ENCODE measurements around the gene SLC39A5. TPM values are rescaled to one million over a fixed set of nuclear protein-coding genes. Genes with fewer than 3 reads are reported as not detected.
A peak's percentile ranks its signal among the peaks of the same experiment; 100 is the strongest.

SLC39A5 gene
- total and polyA plus RNA-seq, 2 of the 13 experiments (the other 11 are each of a cell fraction or from before 2014, with no cell fraction given), result 59.7 to 101 TPM

DNA sequence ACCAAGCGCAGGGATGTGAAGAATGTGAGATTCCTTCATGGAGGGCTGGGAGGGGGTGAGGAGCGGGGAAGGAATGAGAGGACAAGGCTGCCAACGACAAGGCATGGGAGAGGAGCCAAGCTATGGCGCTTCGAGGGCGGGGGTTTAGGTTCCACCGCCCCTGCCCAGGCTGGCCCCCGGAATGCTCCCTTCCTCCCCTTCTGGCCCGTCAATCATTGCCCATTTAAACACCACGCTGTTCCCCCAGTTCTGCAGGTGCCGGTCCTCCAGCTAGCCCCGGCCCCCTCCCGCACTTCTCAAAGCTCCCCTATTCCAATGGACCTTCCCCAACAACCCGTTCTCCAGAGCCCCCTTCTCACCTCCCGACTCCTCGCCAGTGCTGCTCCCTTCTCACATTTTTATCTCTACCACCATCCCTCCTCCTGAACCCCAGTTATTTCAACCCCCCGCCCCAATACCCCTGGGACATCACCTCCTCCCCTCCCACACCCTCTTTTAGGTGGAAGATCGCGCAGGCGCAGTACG, 8.6 kb upstream of the SLC39A5 start (continued):
- TF ChIP-seq ZNF333 (CRISPR knock-in tag; IDR thresholded peaks at IDR 0.05; ENCODE audit: borderline replicate concordance), result peak; percentile 13; the same call in 1 of the 2 replicates

DNA sequence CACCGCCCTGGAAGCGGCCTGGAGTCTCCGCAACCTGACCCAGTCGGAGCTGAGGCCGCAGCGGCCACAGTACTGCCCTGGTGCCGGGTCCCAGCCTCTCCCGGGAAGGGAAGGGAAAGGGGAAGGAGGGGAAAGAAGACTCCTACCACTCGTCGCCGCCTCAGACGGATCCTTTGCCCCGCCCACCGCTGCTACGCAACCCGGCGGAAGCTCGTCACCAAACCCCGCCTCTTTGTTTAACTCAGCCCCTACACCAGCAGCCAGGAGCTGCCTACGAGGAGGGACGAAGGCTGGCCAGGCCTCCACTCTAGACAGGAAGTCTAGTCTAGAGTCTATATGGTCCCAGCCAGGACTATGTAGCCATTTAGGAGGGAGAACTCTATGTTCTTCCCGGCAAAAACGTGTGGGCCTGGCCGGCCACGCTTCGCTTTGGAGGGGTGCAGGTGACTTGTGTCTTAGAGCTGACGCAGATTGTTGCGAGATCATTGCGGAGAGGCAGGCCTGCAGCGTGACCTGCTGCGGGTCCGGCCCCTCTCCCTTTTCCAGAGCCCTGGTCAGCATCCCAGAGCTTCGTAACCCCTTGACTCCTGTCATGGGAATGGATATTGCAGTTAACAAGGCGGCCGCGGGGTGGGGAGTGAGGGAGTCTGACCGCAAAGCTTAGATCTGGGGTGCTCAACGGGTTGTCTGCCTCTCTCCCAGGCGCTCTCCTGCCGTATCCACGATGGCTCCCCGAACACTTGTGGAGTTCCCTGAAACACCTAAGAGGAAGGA, 7.9 kb upstream of the SLC39A5 start, which contains the start of gene RNF41:
Gene RNF41, minus strand, starts transcription at position 166 of the 774 bp plus-strand sequence. CDS start 7,875 bp downstream, outside the sequence.
- ChIA-PET POLR2A (interaction anchor here (0.5 to 3.8 kb wide), 43 partner anchors 10 to 1233 kb away, joined by 3 to 96 read pairs (median 5); partner anchors contain the start of genes ANKRD52, CNPY2, COQ10A and CS), CTCF (ENCODE audit: low intra/inter-chr PET ratio, low total read pairs) (interaction anchor here (0.7 to 1.1 kb wide), 3 partner anchors 10 to 95 kb away, joined by 3 read pairs; no protein-coding TSS in a partner anchor)
- intact Hi-C loops (cut with micrococcal nuclease; ENCODE audit: unreplicated experiment) (loop anchor here (2.0 to 5.0 kb wide), 3 partner anchors 15 to 103 kb away; partner anchors contain the start of genes ANKRD52 and ZC3H10), in situ Hi-C loops (cut with HindIII; ENCODE audit: extremely low pct_ligation_motif_present, low pct_unique_long_range_greater_than_20kb) (loop anchor here (5.0 kb wide), 1 partner anchor 35 kb away; the partner anchor contains the start of gene ANKRD52)
- Histone ChIP-seq H4K20me1 (ENCODE audit: insufficient read depth, low read length) (no peaks in the 10 kb centered on the region), H3K27ac (ENCODE audit: extremely low read length, insufficient read depth, low read length) (peak within 1 kb of the TSS; percentile 89), H3K27me3 (ENCODE audit: control insufficient read depth in 1 of 2, insufficient read depth in 2 of 2, low read length in 2 of 2) (no peaks in the 10 kb centered on the region; a peak in 1 of 5 replicates), H2AFZ (ENCODE audit: low read length) (no peak within 1 kb of the TSS), H3K4me1 (ENCODE audit: insufficient read depth, low read length) (peaks cover 37% of the 10 kb centered on the region), H3K9me3 (ENCODE audit: low read length) (no peaks in the 10 kb centered on the region), H3K9ac (ENCODE audit: insufficient read depth, low read depth, low read length) (peak within 1 kb of the TSS; percentile 90), H3K79me2 (ENCODE audit: insufficient read depth, low read length) (peaks cover 12% of the 10 kb centered on the region), H3K36me3 (replicated peaks in 1 of 2; ENCODE audit: control insufficient read depth in 1 of 2, insufficient read depth in 2 of 2, low read length in 2 of 2) (no peaks in the 10 kb centered on the region; a peak in 2 of 5 replicates), H3K4me2 (ENCODE audit: low read depth, low read length) (peak within 1 kb of the TSS; percentile 95), H3K4me3 (replicated peaks in 1 of 3; ENCODE audit: insufficient read depth in 1 of 3, low read depth in 2 of 3, low read length in 3 of 3) (peak within 1 kb of the TSS; percentile 91 to 94 (median 91))
- ATAC-seq, result peak; percentile 89
- TSS peak; percentile 86 for BruUV-seq (replicated peaks)
- FAIRE-seq, result peak; percentile 94
- WGBS (ENCODE audit: low lambda C conversion rate), result 1% methylated on average over 32 of the region's 42 CpGs
- peak; percentile 91 for DNase-seq (ENCODE audit: low spot score)
- no peak for TF ChIP-seq ZNF83 (CRISPR knock-in tag; IDR thresholded peaks at IDR 0.05; ENCODE audit: borderline replicate concordance)
- no peak for TF ChIP-seq ZNF703 (CRISPR knock-in tag; IDR thresholded peaks at IDR 0.05; ENCODE audit: borderline replicate concordance)
- no peak for TF ChIP-seq SIN3B (IDR thresholded peaks at IDR 0.05; ENCODE audit: low read length)
- TF ChIP-seq ZNF121 (CRISPR knock-in tag; IDR thresholded peaks at IDR 0.05), result peak; percentile 58; the same call in 1 of the 2 replicates
- no peak for TF ChIP-seq AKAP8 (CRISPR knock-in tag; IDR thresholded peaks at IDR 0.05)
- TF ChIP-seq KLF16 (CRISPR knock-in tag; IDR thresholded peaks at IDR 0.05), result peak in 1 of 2 experiments; percentile 80; a peak in 1 of 4 replicates
- no peak for TF ChIP-seq MZF1 (CRISPR knock-in tag; IDR thresholded peaks at IDR 0.05; ENCODE audit: borderline replicate concordance)
- no peak for TF ChIP-seq NFE2 (CRISPR knock-in tag; IDR thresholded peaks at IDR 0.05)
- TF ChIP-seq, protein P1, sequence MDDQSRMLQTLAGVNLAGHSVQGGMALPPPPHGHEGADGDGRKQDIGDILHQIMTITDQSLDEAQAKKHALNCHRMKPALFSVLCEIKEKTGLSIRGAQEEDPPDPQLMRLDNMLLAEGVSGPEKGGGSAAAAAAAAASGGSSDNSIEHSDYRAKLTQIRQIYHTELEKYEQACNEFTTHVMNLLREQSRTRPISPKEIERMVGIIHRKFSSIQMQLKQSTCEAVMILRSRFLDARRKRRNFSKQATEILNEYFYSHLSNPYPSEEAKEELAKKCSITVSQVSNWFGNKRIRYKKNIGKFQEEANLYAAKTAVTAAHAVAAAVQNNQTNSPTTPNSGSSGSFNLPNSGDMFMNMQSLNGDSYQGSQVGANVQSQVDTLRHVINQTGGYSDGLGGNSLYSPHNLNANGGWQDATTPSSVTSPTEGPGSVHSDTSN (CRISPR knock-in tag; IDR thresholded peaks at IDR 0.05; ENCODE audit: borderline replicate concordance), result no peak
- TF ChIP-seq SNAI1 (CRISPR knock-in tag; IDR thresholded peaks at IDR 0.05; ENCODE audit: borderline replicate concordance), result no peak
- peak; percentile 45; the same call in 1 of the 2 replicates for TF ChIP-seq SIN3A (IDR thresholded peaks at IDR 0.05; ENCODE audit: borderline replicate concordance, low read depth, low read length)
- TF ChIP-seq, protein P2, sequence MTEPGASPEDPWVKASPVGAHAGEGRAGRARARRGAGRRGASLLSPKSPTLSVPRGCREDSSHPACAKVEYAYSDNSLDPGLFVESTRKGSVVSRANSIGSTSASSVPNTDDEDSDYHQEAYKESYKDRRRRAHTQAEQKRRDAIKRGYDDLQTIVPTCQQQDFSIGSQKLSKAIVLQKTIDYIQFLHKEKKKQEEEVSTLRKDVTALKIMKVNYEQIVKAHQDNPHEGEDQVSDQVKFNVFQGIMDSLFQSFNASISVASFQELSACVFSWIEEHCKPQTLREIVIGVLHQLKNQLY (CRISPR knock-in tag; IDR thresholded peaks at IDR 0.05), result 0 out of 2 replicates have a peak, but pooled peaks have one; percentile 36
- TF ChIP-seq, protein P3, sequence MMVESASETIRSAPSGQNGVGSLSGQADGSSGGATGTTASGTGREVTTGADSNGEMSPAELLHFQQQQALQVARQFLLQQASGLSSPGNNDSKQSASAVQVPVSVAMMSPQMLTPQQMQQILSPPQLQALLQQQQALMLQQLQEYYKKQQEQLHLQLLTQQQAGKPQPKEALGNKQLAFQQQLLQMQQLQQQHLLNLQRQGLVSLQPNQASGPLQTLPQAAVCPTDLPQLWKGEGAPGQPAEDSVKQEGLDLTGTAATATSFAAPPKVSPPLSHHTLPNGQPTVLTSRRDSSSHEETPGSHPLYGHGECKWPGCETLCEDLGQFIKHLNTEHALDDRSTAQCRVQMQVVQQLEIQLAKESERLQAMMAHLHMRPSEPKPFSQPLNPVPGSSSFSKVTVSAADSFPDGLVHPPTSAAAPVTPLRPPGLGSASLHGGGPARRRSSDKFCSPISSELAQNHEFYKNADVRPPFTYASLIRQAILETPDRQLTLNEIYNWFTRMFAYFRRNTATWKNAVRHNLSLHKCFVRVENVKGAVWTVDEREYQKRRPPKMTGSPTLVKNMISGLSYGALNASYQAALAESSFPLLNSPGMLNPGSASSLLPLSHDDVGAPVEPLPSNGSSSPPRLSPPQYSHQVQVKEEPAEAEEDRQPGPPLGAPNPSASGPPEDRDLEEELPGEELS (CRISPR knock-in tag; IDR thresholded peaks at IDR 0.05), result 0 out of 2 replicates have a peak, but pooled peaks have one; percentile 13
- TF ChIP-seq CCDC6 (CRISPR knock-in tag; IDR thresholded peaks at IDR 0.05), result no peak; the same call in 1 of the 2 replicates
- TF ChIP-seq PTBP1 (IDR thresholded peaks at IDR 0.05; ENCODE audit: low read depth, low read length, poor library complexity, severe bottlenecking), result no peak
- TF ChIP-seq MLLT10 (CRISPR knock-in tag; IDR thresholded peaks at IDR 0.05), result no peak
- no peak for TF ChIP-seq ZSCAN12 (CRISPR knock-in tag; IDR thresholded peaks at IDR 0.05)

Data from HepG2 (cell line).